Breast epithelium (tissue), 4 donors: ENCODE data around the gene COX14. TPM values are rescaled to one million over a fixed set of nuclear protein-coding genes. Genes with fewer than 3 reads are reported as not detected.

ENCODE experiments used
- DNase-seq, 2 donors: peaks; one replicate each; pipeline ENCODE4 v3.0.0-alpha.2; 2019; ENCODE audit warnings: low spot score in 2 of 2
- H3K27ac ChIP-seq, 2 donors: fragments of 200-600 bp; sonication (generic) in 1 of 2; one replicate each; pipeline ENCODE4 v1.5.1; 2016 to 2019; ENCODE audit warnings: mild to moderate bottlenecking in 1 of 2
- H3K27me3 ChIP-seq, 2 donors: fragments of 200-600 bp; sonication (generic) in 1 of 2; one replicate each; pipeline versions ENCODE4 v1.5.1 to v1.6.0; 2017 to 2019; ENCODE audit warnings: control low read depth in 1 of 2, mild to moderate bottlenecking in 1 of 2
- H3K36me3 ChIP-seq: fragments of 200-600 bp; one replicate; pipeline ENCODE4 v1.5.1; 2019
- H3K4me1 ChIP-seq, 2 donors: fragments of 200-600 bp; sonication (generic); one replicate each; pipeline ENCODE4 v1.5.1; 2016 to 2019; ENCODE audit warnings: control low read depth in 1 of 2
- H3K4me3 ChIP-seq, 3 donors: fragments of 200-600 bp; sonication (generic); 1 replicate in 2 of 3; 2 replicates in 1 of 3; pipeline ENCODE4 v1.5.1; 2016 to 2019; ENCODE audit warnings: mild to moderate bottlenecking in 3 of 3, moderate library complexity in 2 of 3
- H3K9me3 ChIP-seq, 2 donors: fragments of 200-600 bp; sonication (generic) in 1 of 2; one replicate each; pipeline ENCODE4 v1.5.1; 2016 to 2019; ENCODE audit warnings: control low read depth in 1 of 2
- POLR2A ChIP-seq: fragments of 450-650 bp; IDR thresholded peaks from one replicate; pipeline ENCODE4 v1.6.1; 2016; ENCODE audit warnings: antibody characterized with exemption, mild to moderate bottlenecking, moderate library complexity
- POLR2AphosphoS5 ChIP-seq, 3 donors: sonication (generic); formaldehyde crosslinking; IDR thresholded peaks; one replicate each; pipeline ENCODE4 v1.6.1; 2017; ENCODE audit warnings: antibody characterized with exemption in 3 of 3
- intact Hi-C: fragments of 100-400 bp; cut with DNase I; formaldehyde crosslinking; loops from one replicate; pipeline ENCODE4 v1.15.1; 2023; ENCODE audit warnings: low total_unique reads
- total RNA-seq, 3 donors: library from RNA; depleted of rRNA; stranded (reverse); fragments of >200 nt; gene quantifications; one replicate each; pipeline ENCODE4 v1.1.0, GENCODE V29; 2016
- TF ChIP-seq, protein P1 (sequence below), 3 donors: fragments of 450-650 bp; IDR thresholded peaks; one replicate each; pipeline ENCODE4 v1.5.1; 2016 to 2017; ENCODE audit warnings: antibody characterized with exemption in 3 of 3, mild to moderate bottlenecking in 3 of 3, moderate library complexity in 3 of 3

The COX14 gene
- total RNA-seq, 3 donors from 2014 or later, result 66.7 to 139 (median 95.4) TPM

DNA sequence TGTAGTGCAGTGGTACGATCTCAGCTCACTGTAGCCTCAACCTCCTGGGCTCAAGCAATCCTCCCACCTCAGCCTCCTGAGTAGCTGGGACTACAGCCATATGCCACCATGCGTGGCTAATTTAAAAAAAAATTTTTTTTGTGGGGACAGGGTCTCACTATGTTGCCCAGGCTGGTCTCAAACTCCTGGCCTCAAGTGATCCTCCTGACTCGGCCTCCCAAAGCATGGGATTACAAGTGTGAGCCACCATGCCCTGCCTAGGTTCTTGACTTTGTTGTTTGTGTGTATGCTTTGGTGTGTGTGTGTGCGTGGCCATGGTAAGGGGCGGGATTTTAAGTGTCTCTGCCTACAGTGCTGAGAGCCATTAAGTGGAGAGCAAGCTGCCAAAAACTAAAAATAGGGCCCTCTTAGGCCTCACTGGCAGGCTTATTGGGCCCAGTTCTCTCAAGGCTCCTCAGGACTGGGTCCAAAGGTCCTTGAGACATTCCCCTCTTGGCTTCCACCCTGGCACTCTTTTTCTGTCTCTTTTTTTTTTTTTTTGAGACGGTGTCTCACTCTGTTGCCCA is 5.1 kb downstream of the COX14 start:
- H3K4me3 ChIP-seq, result no peak overlapping the region
- H3K9me3 ChIP-seq, result no peaks in the 10 kb centered on the region
- DNase-seq, result peak in 1 of 2 donors; percentile 2
- no peaks in the 10 kb centered on the region for H3K4me1 ChIP-seq
- TF ChIP-seq, protein P1, sequence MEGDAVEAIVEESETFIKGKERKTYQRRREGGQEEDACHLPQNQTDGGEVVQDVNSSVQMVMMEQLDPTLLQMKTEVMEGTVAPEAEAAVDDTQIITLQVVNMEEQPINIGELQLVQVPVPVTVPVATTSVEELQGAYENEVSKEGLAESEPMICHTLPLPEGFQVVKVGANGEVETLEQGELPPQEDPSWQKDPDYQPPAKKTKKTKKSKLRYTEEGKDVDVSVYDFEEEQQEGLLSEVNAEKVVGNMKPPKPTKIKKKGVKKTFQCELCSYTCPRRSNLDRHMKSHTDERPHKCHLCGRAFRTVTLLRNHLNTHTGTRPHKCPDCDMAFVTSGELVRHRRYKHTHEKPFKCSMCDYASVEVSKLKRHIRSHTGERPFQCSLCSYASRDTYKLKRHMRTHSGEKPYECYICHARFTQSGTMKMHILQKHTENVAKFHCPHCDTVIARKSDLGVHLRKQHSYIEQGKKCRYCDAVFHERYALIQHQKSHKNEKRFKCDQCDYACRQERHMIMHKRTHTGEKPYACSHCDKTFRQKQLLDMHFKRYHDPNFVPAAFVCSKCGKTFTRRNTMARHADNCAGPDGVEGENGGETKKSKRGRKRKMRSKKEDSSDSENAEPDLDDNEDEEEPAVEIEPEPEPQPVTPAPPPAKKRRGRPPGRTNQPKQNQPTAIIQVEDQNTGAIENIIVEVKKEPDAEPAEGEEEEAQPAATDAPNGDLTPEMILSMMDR (IDR thresholded peaks at IDR 0.05), result no peak
- no peak for TF ChIP-seq POLR2AphosphoS5 (IDR thresholded peaks at IDR 0.05)
- TF ChIP-seq POLR2A, result no peak
- H3K27ac ChIP-seq, result no peak overlapping the region
- H3K27me3 ChIP-seq, result no peaks in the 10 kb centered on the region
- intact Hi-C loops, result loop anchor here (5.0 kb wide), 1 partner anchor 45 kb away; no protein-coding TSS in a partner anchor
- no peaks in the 10 kb centered on the region for H3K36me3 ChIP-seq

- Histone ChIP-seq H3K4me3 (no peak overlapping the region), H3K27me3 (no peaks in the 10 kb centered on the region), H3K36me3 (no peaks in the 10 kb centered on the region), H3K4me1 (no peaks in the 10 kb centered on the region), H3K27ac (no peak overlapping the region), H3K9me3 (no peaks in the 10 kb centered on the region)
- intact Hi-C loops, result loop anchor here (5.0 kb wide), 1 partner anchor 43 kb away; no protein-coding TSS in a partner anchor
- DNase-seq, result peak in 1 of 2 donors; percentile 17
- TF ChIP-seq POLR2AphosphoS5 (IDR thresholded peaks at IDR 0.05), result no peak
- TF ChIP-seq POLR2A, result no peak
- TF ChIP-seq, protein P1 (IDR thresholded peaks at IDR 0.05), result no peak
These were observed 7.4 kb downstream of the COX14 start for GRCh38 chr12:50119387-50119786.

GRCh38 chr12:50120521-50120920 is 8.5 kb downstream of the COX14 start:
- Histone ChIP-seq H3K27ac (no peak overlapping the region), H3K4me1 (no peaks in the 10 kb centered on the region), H3K36me3 (no peaks in the 10 kb centered on the region), H3K9me3 (no peaks in the 10 kb centered on the region), H3K4me3 (no peak overlapping the region), H3K27me3 (no peaks in the 10 kb centered on the region)
- DNase-seq, result no peak
- intact Hi-C loops, result no loop called here
- TF ChIP-seq, protein P1 (IDR thresholded peaks at IDR 0.05), result no peak
- TF ChIP-seq POLR2A (no peak), POLR2AphosphoS5 (IDR thresholded peaks at IDR 0.05) (no peak)

- H3K27ac ChIP-seq, result no peak overlapping the region
- H3K9me3 ChIP-seq, result no peaks in the 10 kb centered on the region
- DNase-seq, result peak in 1 of 2 donors; percentile 5
- no peaks in the 10 kb centered on the region for H3K36me3 ChIP-seq
- no peaks in the 10 kb centered on the region for H3K4me1 ChIP-seq
- H3K27me3 ChIP-seq, result no peaks in the 10 kb centered on the region
- no peak overlapping the region for H3K4me3 ChIP-seq
- TF ChIP-seq POLR2A (no peak), POLR2AphosphoS5 (IDR thresholded peaks at IDR 0.05) (no peak)
- TF ChIP-seq, protein P1 (IDR thresholded peaks at IDR 0.05), result no peak
- intact Hi-C loops, result no loop called here
These were observed 8.9 kb downstream of the COX14 start for GRCh38 chr12:50120953-50121352.

- DNase-seq, result no peak
- H3K27me3 ChIP-seq, result no peaks in the 10 kb centered on the region
- no peaks in the 10 kb centered on the region for H3K36me3 ChIP-seq
- TF ChIP-seq POLR2AphosphoS5 (IDR thresholded peaks at IDR 0.05) (no peak), POLR2A (no peak)
- TF ChIP-seq, protein P1 (IDR thresholded peaks at IDR 0.05), result no peak
- H3K27ac ChIP-seq, result no peak overlapping the region
- H3K9me3 ChIP-seq, result no peaks in the 10 kb centered on the region
- intact Hi-C loops, result no loop called here
- H3K4me3 ChIP-seq, result no peak overlapping the region
- no peaks in the 10 kb centered on the region for H3K4me1 ChIP-seq
These were observed 9.6 kb downstream of the COX14 start for GRCh38 chr12:50121641-50122040.
